Gastrocnemius medialis (tissue), 4 donors: ENCODE data around the gene PTPRM. TPM values are rescaled to one million over a fixed set of nuclear protein-coding genes. Genes with fewer than 3 reads are reported as not detected.

Source experiments
- ATAC-seq, 2 donors: fragments of 150-250 bp; one replicate each; pipeline ENCODE4 v1.9.1; 2016
- DNase-seq, 2 donors: peaks; one replicate each; pipeline ENCODE4 v3.0.0-alpha.2; 2019
- H3K27ac ChIP-seq, 4 donors: fragments of 200-600 bp; sonication (generic); 1 replicate in 1 of 4; 2 replicates in 3 of 4; pipeline ENCODE4 v1.5.1; 2016 to 2018; ENCODE audit warnings: mild to moderate bottlenecking in 2 of 4, moderate library complexity in 1 of 4
- H3K27me3 ChIP-seq, 3 donors: fragments of 200-600 bp; sonication (generic) in 2 of 3; 1 replicate in 1 of 3; 2 replicates in 2 of 3; pipeline versions ENCODE4 v1.5.1 to v1.6.0; 2016 to 2019; ENCODE audit warnings: mild to moderate bottlenecking in 1 of 3, moderate library complexity in 1 of 3
- H3K36me3 ChIP-seq, 2 donors: fragments of 200-600 bp; sonication (generic) in 1 of 2; one replicate each; pipeline ENCODE4 v1.5.1; 2017 to 2018
- H3K4me1 ChIP-seq, 2 donors: fragments of 200-600 bp; sonication (generic) in 1 of 2; one replicate each; pipeline ENCODE4 v1.5.1; 2016 to 2017; ENCODE audit warnings: mild to moderate bottlenecking in 2 of 2
- H3K4me3 ChIP-seq, 4 donors: fragments of 200-600 bp; sonication (generic) in 3 of 4; 1 replicate in 1 of 4; 2 replicates in 3 of 4; pipeline ENCODE4 v1.5.1; 2016 to 2019; ENCODE audit warnings: mild to moderate bottlenecking in 2 of 4
- H3K9me3 ChIP-seq, 3 donors: fragments of 200-600 bp; sonication (generic) in 2 of 3; 1 replicate in 1 of 3; 2 replicates in 2 of 3; pipeline ENCODE4 v1.5.1; 2016 to 2019
- CTCF ChIP-seq, 5 experiments: fragments of 450-650 bp in 3 of 5; fragments of 200-600 bp in 2 of 5; sonication (generic) in 2 of 5; IDR thresholded peaks in 4 of 5; conservative IDR thresholded peaks in 1 of 5; 1 replicate in 4 of 5; 2 replicates in 1 of 5; pipeline ENCODE4 v1.5.1; 2016 to 2019; ENCODE audit warnings: antibody characterized with exemption in 5 of 5, mild to moderate bottlenecking in 3 of 5, moderate library complexity in 3 of 5
- POLR2A ChIP-seq, 2 donors: fragments of 450-650 bp; IDR thresholded peaks; one replicate each; pipeline ENCODE4 v1.6.1; 2017; ENCODE audit warnings: antibody characterized with exemption in 2 of 2, mild to moderate bottlenecking in 2 of 2, moderate library complexity in 2 of 2
- in situ Hi-C, 4 donors: fragments of 200-750 bp; cut with MboI; loops; one replicate each; pipeline versions ENCODE4 v1.15.0 to v1.8.0; 2017; ENCODE audit warnings: low sequenced_read_pairs in 4 of 4
- intact Hi-C: fragments of 100-400 bp; cut with DNase I; formaldehyde crosslinking; loops from one replicate; pipeline ENCODE4 v1.15.1; 2023; ENCODE audit warnings: low total_unique reads
- total RNA-seq, 4 donors: library from RNA; depleted of rRNA; stranded (reverse); fragments of >200 nt; gene quantifications; one replicate each; pipeline versions ENCODE4 v1.1.0 to v1.2.3, GENCODE V29; 2016

Gene PTPRM
- total RNA-seq, 4 donors from 2014 or later, result 52.6 to 79.3 (median 63.8) TPM

- in situ Hi-C loops, result loop anchor here in 1 of 4 donors (25.0 kb wide), 1 partner anchor 1137 kb away; no protein-coding TSS in a partner anchor
- intact Hi-C loops, result no loop called here
- H3K4me1 ChIP-seq, result no peaks in the 10 kb centered on the region
- no peaks in the 10 kb centered on the region for H3K9me3 ChIP-seq
- no peaks in the 10 kb centered on the region for H3K27me3 ChIP-seq
- H3K36me3 ChIP-seq, result peaks cover 0 to 24% of the 10 kb centered on the region in 2 donors
- TF ChIP-seq CTCF (IDR thresholded peaks at IDR 0.05 in 4 of 5, conservative IDR thresholded peaks at IDR 0.05 in 1 of 5) (no peak), POLR2A (IDR thresholded peaks at IDR 0.05) (no peak)
- H3K27ac ChIP-seq, result no peak overlapping the region
- no peak for ATAC-seq
- H3K4me3 ChIP-seq, result no peak overlapping the region
- DNase-seq, result no peak
Measured at GRCh38 chr18:8399138-8399537, 832.0 kb downstream of the PTPRM start.

GRCh38 chr18:8400193-8400752, 833.2 kb downstream of the PTPRM start:
- Histone ChIP-seq H3K4me1 (no peaks in the 10 kb centered on the region), H3K4me3 (no peak overlapping the region), H3K27ac (no peak overlapping the region), H3K27me3 (no peaks in the 10 kb centered on the region), H3K36me3 (peaks cover 0 to 20% of the 10 kb centered on the region in 2 donors), H3K9me3 (no peaks in the 10 kb centered on the region)
- in situ Hi-C loops (no loop called here), intact Hi-C loops (no loop called here)
- no peak for TF ChIP-seq CTCF (IDR thresholded peaks at IDR 0.05 in 4 of 5, conservative IDR thresholded peaks at IDR 0.05 in 1 of 5)
- TF ChIP-seq POLR2A (IDR thresholded peaks at IDR 0.05), result no peak
- no peak for DNase-seq
- ATAC-seq, result no peak

- Histone ChIP-seq H3K9me3 (no peaks in the 10 kb centered on the region), H3K4me3 (no peak overlapping the region), H3K27me3 (no peaks in the 10 kb centered on the region), H3K36me3 (peaks cover 0 to 19% of the 10 kb centered on the region in 2 donors), H3K27ac (no peak overlapping the region), H3K4me1 (no peaks in the 10 kb centered on the region)
- ATAC-seq (no peak), DNase-seq (no peak)
- no peak for TF ChIP-seq POLR2A (IDR thresholded peaks at IDR 0.05)
- TF ChIP-seq CTCF (IDR thresholded peaks at IDR 0.05 in 4 of 5, conservative IDR thresholded peaks at IDR 0.05 in 1 of 5), result no peak
- in situ Hi-C loops (no loop called here), intact Hi-C loops (no loop called here)
Measured at GRCh38 chr18:8400825-8401224, 833.7 kb downstream of the PTPRM start.

- Histone ChIP-seq H3K9me3 (no peaks in the 10 kb centered on the region), H3K4me1 (no peaks in the 10 kb centered on the region), H3K36me3 (peaks cover 0 to 22% of the 10 kb centered on the region in 2 donors), H3K27ac (no peak overlapping the region), H3K4me3 (no peak overlapping the region), H3K27me3 (no peaks in the 10 kb centered on the region)
- no peak for DNase-seq
- in situ Hi-C loops, result no loop called here
- TF ChIP-seq CTCF (IDR thresholded peaks at IDR 0.05 in 4 of 5, conservative IDR thresholded peaks at IDR 0.05 in 1 of 5) (no peak), POLR2A (IDR thresholded peaks at IDR 0.05) (no peak)
- no peak for ATAC-seq
- intact Hi-C loops, result no loop called here
Measured at GRCh38 chr18:8401606-8402005, 834.5 kb downstream of the PTPRM start.

GRCh38 chr18:8402237-8402636, 835.1 kb downstream of the PTPRM start:
- Histone ChIP-seq H3K4me1 (no peaks in the 10 kb centered on the region), H3K4me3 (no peak overlapping the region), H3K27ac (no peak overlapping the region), H3K9me3 (no peaks in the 10 kb centered on the region), H3K36me3 (peaks cover 0 to 28% of the 10 kb centered on the region in 2 donors), H3K27me3 (no peaks in the 10 kb centered on the region)
- ATAC-seq, result no peak
- intact Hi-C loops, result no loop called here
- TF ChIP-seq CTCF (IDR thresholded peaks at IDR 0.05 in 4 of 5, conservative IDR thresholded peaks at IDR 0.05 in 1 of 5), result no peak
- TF ChIP-seq POLR2A (IDR thresholded peaks at IDR 0.05), result no peak
- in situ Hi-C loops, result no loop called here
- no peak for DNase-seq
